HG02943 (cell line): ENCODE measurements around the gene ITGAL.
"Not testable (repeated sequence)": the region's sequence is repeated elsewhere in the genome, so short reads cannot be mapped to it uniquely, and the experiment has no call there.

Experiments
- ATAC-seq: cut with Tn5 transposase; IDR thresholded peaks from one replicate; pipeline ENCODE4 v1.9.1; 2021; ENCODE audit warnings: mild to moderate bottlenecking, low read depth, moderate library complexity; ENCODE audit not compliant: unreplicated experiment

ITGAL gene

DNA sequence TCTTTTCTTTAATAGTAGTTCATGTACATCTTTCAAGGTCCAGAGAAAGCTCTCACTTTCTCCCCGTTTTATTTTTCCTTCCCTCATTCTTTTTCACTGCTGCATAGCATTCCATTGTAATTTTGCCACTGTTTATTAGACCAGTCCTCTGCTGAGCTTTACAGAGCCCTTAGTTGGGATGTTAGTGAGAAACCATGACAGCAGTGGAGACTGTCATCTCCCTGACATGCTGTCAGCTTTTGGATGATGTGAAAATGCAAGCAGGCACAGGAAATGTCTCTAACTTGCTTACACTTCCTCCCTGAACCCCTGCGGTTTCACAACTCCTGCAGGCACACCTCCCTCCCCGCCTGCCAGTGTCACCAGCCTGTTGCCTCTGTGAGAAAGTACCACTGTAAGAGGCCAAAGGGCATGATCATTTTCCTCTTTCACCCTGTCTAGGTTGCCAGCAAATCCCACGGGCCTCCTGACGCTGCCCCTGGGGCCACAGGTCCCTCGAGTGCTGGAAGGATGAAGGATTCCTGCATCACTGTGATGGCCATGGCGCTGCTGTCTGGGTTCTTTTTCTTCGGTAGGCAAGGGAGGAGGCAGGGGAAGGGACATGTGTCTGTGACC is at the start of gene ITGAL:
Gene ITGAL, plus strand, starts transcription at position 415 of the 615 bp plus-strand sequence. Its CDS starts 96 bp downstream, at position 511.
- ATAC-seq: peak; percentile 63

- ATAC-seq: no peak
Measured at GRCh38 chr16:30428055-30428454, 44.5 kb upstream of the ITGAL start.

- peak; percentile 16 for ATAC-seq
Measured at GRCh38 chr16:30429418-30429677, 43.2 kb upstream of the ITGAL start.

- ATAC-seq: peak; percentile 94
Measured at GRCh38 chr16:30429678-30430427, 42.7 kb upstream of the ITGAL start, which contains the start of gene DCTPP1. TSS of gene DCTPP1 (minus strand) at chr16:30430030. CDS start at chr16:30429980, 50 bp downstream.

GRCh38 chr16:30430428-30430970 is 42.0 kb upstream of the ITGAL start:
- ATAC-seq: no peak

GRCh38 chr16:30434852-30435251 is 37.7 kb upstream of the ITGAL start:
- no peak for ATAC-seq

DNA sequence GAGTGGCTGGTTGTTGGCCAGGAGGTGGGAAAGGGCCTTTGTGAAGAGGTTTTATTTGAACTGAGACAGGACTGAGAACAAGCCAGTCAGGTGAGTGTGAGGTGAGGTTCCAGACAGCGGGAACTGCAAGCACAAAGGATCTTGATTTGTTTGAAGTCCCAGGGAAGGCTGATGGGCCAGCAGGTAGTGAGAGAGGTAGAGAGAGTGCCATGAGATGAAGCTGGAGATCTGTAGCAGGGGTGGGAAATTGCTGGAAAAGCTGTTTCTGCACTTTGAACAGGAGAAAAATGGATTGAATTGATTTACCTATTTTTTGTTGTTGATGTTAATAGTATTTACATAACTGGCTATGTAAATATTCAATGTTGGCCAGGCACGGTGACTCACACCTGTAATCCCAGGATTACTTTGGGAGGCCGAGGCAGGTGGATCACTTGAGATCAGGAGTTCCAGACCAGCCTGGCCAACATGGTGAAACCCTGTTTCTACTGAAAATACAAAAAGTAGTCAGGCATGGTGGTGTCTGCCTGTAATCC is 35.0 kb upstream of the ITGAL start:
- ATAC-seq: no peak

DNA sequence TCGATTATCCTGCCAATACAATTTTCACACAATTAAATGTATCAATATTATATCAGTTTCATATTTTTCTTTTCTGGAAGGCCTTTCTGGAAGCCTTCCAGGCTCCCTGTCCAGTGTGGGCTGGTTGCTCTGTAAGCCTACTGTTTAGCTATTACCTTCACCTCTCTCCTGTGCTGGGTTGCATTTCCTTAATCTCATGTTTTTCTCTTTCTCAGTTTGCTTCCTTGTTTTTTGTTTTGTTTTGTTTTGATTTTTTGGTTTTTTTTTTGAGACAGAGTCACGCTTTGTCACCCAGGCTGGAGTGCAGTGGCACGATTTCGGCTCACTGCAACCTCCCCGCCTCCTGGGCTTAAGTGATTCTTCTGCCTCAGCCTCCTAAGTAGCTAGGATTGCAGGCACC is 33.7 kb upstream of the ITGAL start:
- no peak for ATAC-seq

GRCh38 chr16:30439720-30440348 is 32.7 kb upstream of the ITGAL start:
- no peak for ATAC-seq

GRCh38 chr16:30443631-30444030 is 28.9 kb upstream of the ITGAL start:
- ATAC-seq: no peak

- no peak for ATAC-seq
Measured at GRCh38 chr16:30444231-30445148, 28.1 kb upstream of the ITGAL start.

DNA sequence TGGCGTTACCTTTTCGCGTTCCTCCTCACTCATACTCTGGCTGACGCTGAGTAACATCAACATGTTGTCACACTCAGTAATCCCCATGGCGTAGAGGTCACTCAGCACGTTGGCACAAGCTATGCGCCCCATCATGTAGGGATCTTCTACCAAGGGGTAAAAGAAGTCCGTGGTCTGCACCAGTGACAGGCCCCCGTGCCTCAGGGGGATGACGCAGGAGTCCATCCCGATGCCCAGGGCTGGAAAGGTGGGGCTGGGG is 27.5 kb upstream of the ITGAL start:
- peak; percentile 30 for ATAC-seq

GRCh38 chr16:30445408-30446202 is 26.9 kb upstream of the ITGAL start, which contains the start of gene SEPHS2:
TSS of gene SEPHS2 (minus strand) at chr16:30445874. CDS start at chr16:30445727, 147 bp downstream.
- ATAC-seq: peak; percentile 79

DNA sequence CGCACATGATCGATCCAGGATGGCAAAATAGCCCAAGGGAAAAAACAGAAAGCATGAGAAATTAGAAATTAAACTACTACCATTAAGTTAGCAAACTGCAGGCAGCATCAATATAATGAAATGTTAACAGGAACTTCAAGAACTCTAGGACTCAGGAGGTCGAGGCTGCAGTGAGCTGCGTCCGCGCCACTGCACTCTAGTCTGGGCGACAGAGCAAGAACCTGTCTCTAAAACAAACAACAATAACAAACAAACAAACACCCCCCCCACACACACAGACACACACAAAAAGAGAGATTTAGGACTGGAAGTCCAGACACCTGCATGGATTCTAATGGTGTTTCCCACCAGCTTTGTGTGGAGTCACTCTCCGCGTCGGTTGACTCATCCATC is 26.3 kb upstream of the ITGAL start:
- ATAC-seq: no peak

GRCh38 chr16:30447512-30448226 is 24.9 kb upstream of the ITGAL start:
- no peak for ATAC-seq

GRCh38 chr16:30449116-30449435 is 23.5 kb upstream of the ITGAL start:
- no peak for ATAC-seq

- ATAC-seq: not testable (repeated sequence)
Measured at GRCh38 chr16:30452709-30453580, 19.6 kb upstream of the ITGAL start.

GRCh38 chr16:30456302-30456701 is 16.2 kb upstream of the ITGAL start:
- no peak for ATAC-seq
